MCF 10A (cell line): ENCODE data around the gene KLF11. TPM values are rescaled to one million over a fixed set of nuclear protein-coding genes. Genes with fewer than 3 reads are reported as not detected.

Source experiments
- BruUV-seq: library from RNA; stranded (reverse); fragments of 400-500 nt; replicated peaks from 2 replicates; lab custom pipeline; 2021; lab: Mats Ljungman, UMichigan
- CTCF ChIA-PET: fragments of 300-600 bp; sonication (Branson Sonifier 250); formaldehyde crosslinking; extraction: SDS; loops from one replicate; lab custom pipeline; 2021; ENCODE audit warnings: antibody characterized with exemption, inconsistent platforms; lab: Yijun Ruan, JAX
- POLR2A ChIA-PET: fragments of 300-600, 350-650 bp; sonication (Branson Sonifier 250); formaldehyde crosslinking; extraction: SDS; loops from one replicate; lab custom pipeline; 2020; ENCODE audit warnings: antibody characterized with exemption, inconsistent platforms; lab: Yijun Ruan, JAX
- DNase-seq: peaks from one replicate; pipeline ENCODE4 v3.0.0-alpha.2; 2018; ENCODE audit not compliant: unreplicated experiment
- H3K27ac Mint-ChIP-seq: one replicate; pipeline ENCODE4 v1.8.0; 2022; ENCODE audit warnings: mild to moderate bottlenecking, low read depth, mixed read lengths; ENCODE audit not compliant: unreplicated experiment
- H3K27me3 Mint-ChIP-seq: one replicate; pipeline ENCODE4 v1.8.0; 2022; ENCODE audit warnings: mixed read lengths; ENCODE audit not compliant: insufficient read depth, unreplicated experiment
- H3K36me3 Mint-ChIP-seq: one replicate; pipeline ENCODE4 v1.8.0; 2022; ENCODE audit warnings: mild to moderate bottlenecking, moderate library complexity, mixed read lengths; ENCODE audit not compliant: insufficient read depth, unreplicated experiment
- H3K4me1 Mint-ChIP-seq: one replicate; pipeline ENCODE4 v1.8.0; 2022; ENCODE audit warnings: mixed read lengths; ENCODE audit not compliant: insufficient read depth, unreplicated experiment
- H3K4me3 Mint-ChIP-seq: one replicate; pipeline ENCODE4 v1.8.0; 2022; ENCODE audit warnings: mild to moderate bottlenecking, moderate library complexity, mixed read lengths; ENCODE audit not compliant: unreplicated experiment
- H3K9me3 Mint-ChIP-seq: one replicate; pipeline ENCODE4 v1.8.0; 2022; ENCODE audit warnings: mixed read lengths; ENCODE audit not compliant: unreplicated experiment
- CTCF ChIP-seq: fragments of 200-600 bp; IDR thresholded peaks from one replicate; pipeline ENCODE4 v1.8.0; 2022; ENCODE audit warnings: antibody characterized with exemption, mild to moderate bottlenecking; ENCODE audit not compliant: unreplicated experiment
- intact Hi-C: fragments of 100-400 bp; cut with micrococcal nuclease; formaldehyde crosslinking; loops from 2 replicates; pipeline ENCODE4 v1.14.1; 2022
- total RNA-seq: library from RNA; stranded (reverse); gene quantifications from 2 replicates; pipeline ENCODE4 v1.2.3, GENCODE V29; 2022

The KLF11 gene
- total RNA-seq, 1 experiment from 2014 or later: 7.1 TPM

GRCh38 chr2:10078001-10078400 lies 34.7 kb downstream of the KLF11 start:
- CTCF ChIA-PET: interaction anchor here (0.8 to 2.0 kb wide), 4 partner anchors 10 to 357 kb away, joined by 3 to 10 read pairs (median 6); no protein-coding TSS in a partner anchor
- TF ChIP-seq CTCF: no peak
- Mint-ChIP-seq H3K27ac (no peak overlapping the region), H3K36me3 (no peaks in the 10 kb centered on the region), H3K27me3 (peaks cover 86% of the 10 kb centered on the region), H3K4me1 (no peaks in the 10 kb centered on the region), H3K4me3 (no peak overlapping the region), H3K9me3 (no peaks in the 10 kb centered on the region)
- POLR2A ChIA-PET: no interaction called here
- intact Hi-C loops: loop anchor here (5.0 kb wide), 1 partner anchor 224 kb away; the partner anchor contains the start of gene HPCAL1
- no TSS peak for BruUV-seq
- no peak for DNase-seq

- Mint-ChIP-seq H3K36me3 (no peaks in the 10 kb centered on the region), H3K9me3 (no peaks in the 10 kb centered on the region), H3K27ac (no peak overlapping the region), H3K4me3 (peak overlapping the region; percentile 62), H3K27me3 (peaks cover 89% of the 10 kb centered on the region), H3K4me1 (no peaks in the 10 kb centered on the region)
- CTCF ChIA-PET: interaction anchor here (1.5 to 2.0 kb wide), 3 partner anchors 11 to 356 kb away, joined by 5 to 10 read pairs (median 6); no protein-coding TSS in a partner anchor
- TF ChIP-seq CTCF: no peak
- no peak for DNase-seq
- no TSS peak for BruUV-seq
- POLR2A ChIA-PET: interaction anchor here (0.6 kb wide), 1 partner anchor 22 kb away, joined by 3 read pairs; no protein-coding TSS in a partner anchor
- intact Hi-C loops: loop anchor here (5.0 kb wide), 1 partner anchor 224 kb away; the partner anchor contains the start of gene HPCAL1
These were observed 35.4 kb downstream of the KLF11 start for GRCh38 chr2:10078704-10079265.

GRCh38 chr2:10079266-10079869 lies 36.0 kb downstream of the KLF11 start:
- H3K9me3 Mint-ChIP-seq: no peaks in the 10 kb centered on the region
- H3K27ac Mint-ChIP-seq: no peak overlapping the region
- intact Hi-C loops: loop anchor here (5.0 kb wide), 1 partner anchor 223 kb away; the partner anchor contains the start of gene HPCAL1
- H3K4me1 Mint-ChIP-seq: no peaks in the 10 kb centered on the region
- DNase-seq: peak; percentile 30
- peaks cover 89% of the 10 kb centered on the region for H3K27me3 Mint-ChIP-seq
- TF ChIP-seq CTCF: no peak
- H3K36me3 Mint-ChIP-seq: no peaks in the 10 kb centered on the region
- POLR2A ChIA-PET: no interaction called here
- CTCF ChIA-PET: interaction anchor here (1.0 to 2.0 kb wide), 4 partner anchors 11 to 356 kb away, joined by 4 to 10 read pairs (median 6); no protein-coding TSS in a partner anchor
- BruUV-seq: no TSS peak
- peak overlapping the region; percentile 62 for H3K4me3 Mint-ChIP-seq

GRCh38 chr2:10079870-10080535 lies 36.7 kb downstream of the KLF11 start, which contains the start of gene CYS1:
Gene CYS1, minus strand, starts transcription at chr2:10080411. Its CDS starts 188 bp downstream, at chr2:10080223.
- CTCF ChIA-PET: interaction anchor here (1.0 to 2.0 kb wide), 3 partner anchors 15 to 355 kb away, joined by 4 to 10 read pairs (median 6); no protein-coding TSS in a partner anchor
- peaks cover 89% of the 10 kb centered on the region for H3K27me3 Mint-ChIP-seq
- no peak within 1 kb of the TSS for H3K27ac Mint-ChIP-seq
- H3K9me3 Mint-ChIP-seq: no peaks in the 10 kb centered on the region
- no peaks in the 10 kb centered on the region for H3K36me3 Mint-ChIP-seq
- no peak for TF ChIP-seq CTCF
- no peak for DNase-seq
- peak within 1 kb of the TSS; percentile 62 for H3K4me3 Mint-ChIP-seq
- POLR2A ChIA-PET: no interaction called here
- H3K4me1 Mint-ChIP-seq: no peaks in the 10 kb centered on the region
- intact Hi-C loops: loop anchor here (5.0 kb wide), 1 partner anchor 222 kb away; the partner anchor contains the start of gene HPCAL1
- BruUV-seq: no TSS peak
